Astrocyte (in vitro differentiated cells and primary cell): ENCODE measurements around the gene ATP2B2. TPM values are rescaled to one million over a fixed set of nuclear protein-coding genes. Genes with fewer than 3 reads are reported as not detected.

Source experiments
- DNase-seq: peaks from one replicate; pipeline ENCODE4 v3.0.0-alpha.2; 2010; ENCODE audit warnings: low read depth
- FAIRE-seq: peaks from 2 replicates; lab custom pipeline; 2011; peaks lifted over from hg19 to GRCh38; lab: Jason Lieb, UNC
- H2AFZ ChIP-seq: 2 replicates; pipeline ENCODE4 v1.6.0; 2012; ENCODE audit warnings: low read depth, low read length, inconsistent platforms
- H3K27ac ChIP-seq: 2 replicates; pipeline ENCODE4 v1.5.1; 2011; ENCODE audit warnings: low read depth, low read length, inconsistent platforms
- H3K27me3 ChIP-seq: 2 replicates; pipeline ENCODE4 v1.6.0; 2011; ENCODE audit warnings: low read length, inconsistent platforms; ENCODE audit not compliant: insufficient read depth
- H3K36me3 ChIP-seq: 2 replicates; pipeline ENCODE4 v1.5.1; 2011; ENCODE audit warnings: low read length, inconsistent platforms; ENCODE audit not compliant: insufficient read depth
- H3K4me1 ChIP-seq: 2 replicates; pipeline ENCODE4 v1.5.1; 2011; ENCODE audit warnings: low read length, inconsistent platforms; ENCODE audit not compliant: insufficient read depth
- H3K4me2 ChIP-seq: 2 replicates; pipeline ENCODE4 v1.6.0; 2012; ENCODE audit warnings: low read length, inconsistent platforms
- H3K4me3 ChIP-seq: 2 replicates; pipeline ENCODE4 v1.5.1; 2011; ENCODE audit warnings: low read depth, mild to moderate bottlenecking, low read length, inconsistent platforms; ENCODE audit not compliant: insufficient read depth
- H3K79me2 ChIP-seq: 2 replicates; pipeline ENCODE4 v1.6.0; 2012; ENCODE audit warnings: mild to moderate bottlenecking, low read length, inconsistent platforms; ENCODE audit not compliant: insufficient read depth
- H3K9ac ChIP-seq: 2 replicates; pipeline ENCODE4 v1.6.0; 2012; ENCODE audit warnings: mild to moderate bottlenecking, low read length, inconsistent platforms
- H3K9me3 ChIP-seq: 2 replicates; pipeline ENCODE4 v1.5.1; 2012; ENCODE audit warnings: low read depth, mild to moderate bottlenecking, low read length, inconsistent platforms; ENCODE audit not compliant: insufficient read depth
- H4K20me1 ChIP-seq: 2 replicates; pipeline ENCODE4 v1.6.0; 2012; ENCODE audit warnings: low read length, inconsistent platforms; ENCODE audit not compliant: insufficient read depth
- H3K27ac Mint-ChIP-seq: one replicate; pipeline ENCODE4 v1.8.0; 2021; ENCODE audit warnings: mild to moderate bottlenecking, mixed read lengths; ENCODE audit not compliant: unreplicated experiment
- H3K27me3 Mint-ChIP-seq: one replicate; pipeline ENCODE4 v1.8.0; 2021; ENCODE audit warnings: low read depth, mixed read lengths; ENCODE audit not compliant: unreplicated experiment
- H3K36me3 Mint-ChIP-seq: one replicate; pipeline ENCODE4 v1.8.0; 2021; ENCODE audit warnings: low read depth, mixed read lengths; ENCODE audit not compliant: unreplicated experiment
- H3K4me1 Mint-ChIP-seq: one replicate; pipeline ENCODE4 v1.8.0; 2021; ENCODE audit warnings: low read depth, mixed read lengths; ENCODE audit not compliant: unreplicated experiment
- H3K4me3 Mint-ChIP-seq: one replicate; pipeline ENCODE4 v1.8.0; 2021; ENCODE audit warnings: mild to moderate bottlenecking, moderate library complexity, mixed read lengths; ENCODE audit not compliant: unreplicated experiment
- H3K9me3 Mint-ChIP-seq: one replicate; pipeline ENCODE4 v1.8.0; 2021; ENCODE audit warnings: mild to moderate bottlenecking, mixed read lengths; ENCODE audit not compliant: unreplicated experiment
- CTCF ChIP-seq: IDR thresholded peaks from 2 replicates; pipeline ENCODE4 v1.5.1; 2011; ENCODE audit warnings: low read depth, mild to moderate bottlenecking, inconsistent platforms, low read length, moderate library complexity; ENCODE audit not compliant: insufficient read depth
- EZH2 ChIP-seq: IDR thresholded peaks from 2 replicates; pipeline ENCODE4 v1.6.1; 2012; ENCODE audit warnings: mild to moderate bottlenecking, low read length, inconsistent platforms; ENCODE audit not compliant: insufficient read depth
- total RNA-seq: library from RNA; stranded (reverse); gene quantifications from 2 replicates; pipeline ENCODE4 v1.2.1, GENCODE V29; 2021

Gene ATP2B2
- total RNA-seq, 1 donor from 2014 or later: 0.05 TPM

DNA sequence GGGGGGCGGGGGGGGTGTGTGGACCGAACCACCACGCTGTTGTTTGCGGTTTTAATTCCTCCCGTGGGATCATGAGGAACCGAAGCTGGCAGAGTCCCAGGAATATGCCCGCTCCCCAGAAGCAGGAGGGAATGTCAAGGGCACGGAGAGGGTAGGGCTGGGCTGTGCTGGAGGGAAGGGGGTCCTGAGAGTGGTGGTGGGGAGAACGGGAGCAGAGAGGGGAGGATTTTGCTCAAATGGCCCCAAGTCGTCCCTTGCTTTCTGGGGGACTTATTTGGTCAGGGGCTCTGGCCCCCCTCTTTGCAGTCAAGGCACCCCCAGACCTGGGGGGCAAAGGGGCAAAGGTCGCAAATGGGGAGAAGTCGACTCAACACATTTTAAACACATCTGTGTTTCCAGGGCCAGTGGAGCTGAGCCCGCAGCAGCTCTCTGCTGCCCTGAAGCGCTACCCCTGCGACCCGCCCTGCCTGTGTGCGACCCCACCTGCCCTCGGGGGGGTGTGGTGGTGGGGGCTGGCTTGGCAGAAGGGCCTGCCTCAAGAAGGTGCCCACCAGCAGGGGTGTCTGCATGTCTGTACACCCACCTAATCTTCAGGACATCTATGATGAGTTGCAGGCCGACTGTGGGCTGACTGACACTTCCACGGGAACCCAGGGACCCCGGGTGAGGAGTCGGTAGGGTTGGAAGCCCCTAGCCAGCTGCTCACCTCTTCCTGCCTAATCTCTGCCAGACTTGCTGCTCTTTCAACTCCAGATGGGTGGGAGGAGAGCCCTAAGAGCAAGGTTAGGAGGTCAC lies 602 bp upstream of the ATP2B2 start:
- Histone ChIP-seq H3K27ac (no peak overlapping the region), H3K9me3 (no peaks in the 10 kb centered on the region), H2AFZ (no peak overlapping the region), H3K79me2 (no peaks in the 10 kb centered on the region), H3K4me2 (peak overlapping the region; percentile 74), H3K9ac (peak overlapping the region; percentile 18), H3K27me3 (peaks cover 19% of the 10 kb centered on the region), H4K20me1 (no peaks in the 10 kb centered on the region), H3K4me3 (peak overlapping the region; percentile 10), H3K36me3 (no peaks in the 10 kb centered on the region), H3K4me1 (peaks cover 6% of the 10 kb centered on the region)
- H3K27me3 Mint-ChIP-seq: peaks cover 47% of the 10 kb centered on the region
- FAIRE-seq (no peak), DNase-seq (no peak)
- H3K36me3 Mint-ChIP-seq: no peaks in the 10 kb centered on the region
- peaks cover 5% of the 10 kb centered on the region for H3K9me3 Mint-ChIP-seq
- H3K4me3 Mint-ChIP-seq: no peak overlapping the region
- no peaks in the 10 kb centered on the region for H3K4me1 Mint-ChIP-seq
- TF ChIP-seq EZH2 (no peak), CTCF (no peak)
- H3K27ac Mint-ChIP-seq: no peak overlapping the region

DNA sequence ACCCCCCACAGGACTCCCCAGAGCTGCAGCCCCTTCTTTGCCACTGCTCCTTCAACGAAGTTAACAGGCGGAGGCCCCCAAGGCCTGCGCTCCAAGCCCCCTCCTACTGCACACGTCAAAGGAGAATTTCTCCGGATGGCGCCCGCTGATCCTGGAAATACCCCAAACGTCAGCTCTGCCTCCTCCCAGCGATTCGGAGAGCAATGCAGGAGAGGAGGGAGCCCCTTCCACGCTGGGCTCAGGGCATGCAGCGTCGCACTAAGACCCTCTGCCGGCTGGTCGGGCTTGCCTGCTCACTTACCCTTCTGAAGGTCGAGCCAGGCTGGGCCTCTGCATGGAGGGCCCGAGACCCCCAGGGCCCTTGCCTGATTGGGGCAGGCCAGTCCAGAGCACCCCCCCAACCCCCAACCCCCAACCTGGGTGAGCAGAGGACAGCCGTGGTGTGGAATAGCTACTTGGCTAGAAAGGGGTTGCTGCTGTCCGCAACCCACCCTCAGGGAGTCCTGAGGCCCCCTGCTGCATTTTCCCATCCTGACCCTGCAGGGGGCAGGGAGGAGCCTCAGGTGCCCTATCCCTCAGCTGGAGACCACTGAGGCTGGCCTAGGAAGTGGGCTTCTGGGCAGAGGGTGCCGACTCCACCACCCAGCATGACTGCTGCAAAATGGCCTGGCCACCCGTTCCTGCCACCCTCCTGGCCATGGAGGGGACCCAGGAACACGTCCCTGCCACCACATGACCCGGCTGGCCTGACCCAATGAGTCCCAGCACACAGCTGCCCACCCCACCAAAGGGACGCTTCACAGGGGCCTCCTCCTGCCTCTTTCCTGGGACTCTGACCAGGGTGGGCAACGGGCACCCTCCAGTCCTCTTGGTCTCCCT lies 976 bp downstream of the ATP2B2 start:
- Histone ChIP-seq H3K9ac (peak overlapping the region; percentile 48), H3K9me3 (no peaks in the 10 kb centered on the region), H3K4me2 (peak overlapping the region; percentile 86), H2AFZ (peak overlapping the region; percentile 56), H3K36me3 (no peaks in the 10 kb centered on the region), H4K20me1 (no peaks in the 10 kb centered on the region), H3K79me2 (no peaks in the 10 kb centered on the region), H3K27ac (no peak overlapping the region), H3K4me3 (no peak overlapping the region), H3K27me3 (peaks cover 19% of the 10 kb centered on the region), H3K4me1 (peaks cover 6% of the 10 kb centered on the region)
- H3K27ac Mint-ChIP-seq: no peak overlapping the region
- H3K27me3 Mint-ChIP-seq: peaks cover 53% of the 10 kb centered on the region
- peaks cover 5% of the 10 kb centered on the region for H3K9me3 Mint-ChIP-seq
- DNase-seq (no peak), FAIRE-seq (no peak)
- no peak overlapping the region for H3K4me3 Mint-ChIP-seq
- H3K36me3 Mint-ChIP-seq: no peaks in the 10 kb centered on the region
- no peaks in the 10 kb centered on the region for H3K4me1 Mint-ChIP-seq
- TF ChIP-seq EZH2 (no peak), CTCF (no peak)
